H1 (cell line): ENCODE data around the gene HDAC10. TPM values are rescaled to one million over a fixed set of nuclear protein-coding genes. Genes with fewer than 3 reads are reported as not detected.

Experiments
- CTCF ChIA-PET: fragments of 300-600 bp; sonication (Branson Sonifier 250); formaldehyde crosslinking; loops from one replicate; lab custom pipeline; 2021; ENCODE audit not compliant: partially characterized antibody; lab: Charles Lee
- POLR2A ChIA-PET: fragments of 300-600 bp; sonication (Branson Sonifier 250); formaldehyde crosslinking; loops from one replicate; lab custom pipeline; 2021; ENCODE audit warnings: inconsistent platforms; ENCODE audit not compliant: partially characterized antibody; lab: Charles Lee
- DNase-seq, 2 experiments: peaks; one replicate each; pipeline versions ENCODE4 v3.0.0 to v3.0.0-alpha.2; 2010 to 2022; ENCODE audit warnings: low spot score in 2 of 2, low read depth in 1 of 2, mixed read lengths in 1 of 2
- FAIRE-seq: peaks from 2 replicates; lab custom pipeline; 2011; peaks lifted over from hg19 to GRCh38; lab: Jason Lieb, UNC
- H2AFZ ChIP-seq: 2 replicates; pipeline ENCODE4 v1.8.1; 2012; ENCODE audit warnings: low read length, inconsistent platforms
- H2AK5ac ChIP-seq: 2 replicates; pipeline ENCODE4 v1.6.1; 2013; ENCODE audit warnings: low read depth, low read length
- H2BK120ac ChIP-seq: replicated peaks from 2 replicates; pipeline ENCODE3; 2013; ENCODE audit warnings: low read depth, low read length, inconsistent platforms
- H2BK12ac ChIP-seq: 2 replicates; pipeline ENCODE4 v1.6.1; 2013; ENCODE audit warnings: low read depth, low read length
- H2BK15ac ChIP-seq: 2 replicates; pipeline ENCODE4 v1.6.1; 2013; ENCODE audit warnings: low read length
- H2BK20ac ChIP-seq: 2 replicates; pipeline ENCODE4 v1.6.1; 2013; ENCODE audit warnings: low read length
- H2BK5ac ChIP-seq: 2 replicates; pipeline ENCODE4 v1.6.1; 2013; ENCODE audit warnings: low read depth, low read length
- H3K14ac ChIP-seq: 2 replicates; pipeline ENCODE4 v1.6.1; 2013; ENCODE audit warnings: inconsistent platforms; ENCODE audit not compliant: insufficient read length
- H3K18ac ChIP-seq: 2 replicates; pipeline ENCODE4 v1.6.1; 2013; ENCODE audit warnings: low read length; ENCODE audit errors: extremely low read depth
- H3K23ac ChIP-seq: 2 replicates; pipeline ENCODE4 v1.6.1; 2013; ENCODE audit warnings: inconsistent platforms; ENCODE audit not compliant: insufficient read length
- H3K23me2 ChIP-seq: 2 replicates; pipeline ENCODE4 v1.6.1; 2013; ENCODE audit warnings: low read depth, low read length
- H3K27ac ChIP-seq: 2 replicates; pipeline ENCODE4 v1.6.1; 2011; ENCODE audit warnings: low read depth, low read length, inconsistent platforms
- H3K27me3 ChIP-seq, 4 experiments: replicated peaks in 1 of 4; 1 replicate in 1 of 4; 2 replicates in 3 of 4; pipeline versions ENCODE4 v1.6.1 to v1.8.1; 2011 to 2013; ENCODE audit warnings: low read length in 3 of 4, mild to moderate bottlenecking in 3 of 4, inconsistent platforms in 2 of 4, mixed read lengths in 2 of 4, moderate library complexity in 1 of 4; ENCODE audit not compliant: control insufficient read depth in 3 of 4, insufficient read depth in 3 of 4; ENCODE audit errors: extremely low read depth in 1 of 4
- H3K36me3 ChIP-seq, 4 experiments: 2 replicates each; pipeline versions ENCODE4 v1.6.1 to v1.8.1; 2011 to 2013; ENCODE audit warnings: mild to moderate bottlenecking in 4 of 4, low read length in 3 of 4, moderate library complexity in 2 of 4, control low read depth in 1 of 4, inconsistent platforms in 1 of 4; ENCODE audit not compliant: insufficient read depth in 4 of 4, control insufficient read depth in 2 of 4
- H3K4ac ChIP-seq: replicated peaks from 2 replicates; pipeline ENCODE3; 2013; ENCODE audit warnings: low read length, low read depth, mixed read lengths, inconsistent platforms; ENCODE audit not compliant: insufficient read length
- H3K4me1 ChIP-seq, 4 experiments: replicated peaks in 1 of 4; 1 replicate in 1 of 4; 2 replicates in 3 of 4; pipeline versions ENCODE4 v1.6.1 to v1.8.1; 2011 to 2013; ENCODE audit warnings: low read length in 3 of 4, inconsistent platforms in 2 of 4, mixed read lengths in 1 of 4; ENCODE audit not compliant: insufficient read depth in 4 of 4, control insufficient read depth in 3 of 4
- H3K4me2 ChIP-seq, 2 experiments: 2 replicates each; pipeline versions ENCODE4 v1.6.1 to v1.8.1; 2011 to 2013; ENCODE audit warnings: low read depth in 2 of 2, low read length in 2 of 2, control low read depth in 1 of 2, inconsistent platforms in 1 of 2, mild to moderate bottlenecking in 1 of 2; ENCODE audit not compliant: insufficient read depth in 1 of 2
- H3K4me3 ChIP-seq, 4 experiments: fragments of 200-600, 300-600 bp in 1 of 4; sonication (generic), shearing (Covaris generic), sonication (Bioruptor Twin) in 1 of 4; 2 replicates each; pipeline versions ENCODE4 v1.5.1 to v1.8.1; 2011 to 2016; ENCODE audit warnings: low read length in 4 of 4, low read depth in 3 of 4, control low read depth in 2 of 4, inconsistent platforms in 2 of 4, mild to moderate bottlenecking in 2 of 4, mixed read lengths in 1 of 4, moderate library complexity in 1 of 4; ENCODE audit not compliant: insufficient read depth in 2 of 4; ENCODE audit errors: extremely low read depth in 1 of 4
- H3K56ac ChIP-seq: replicated peaks from 2 replicates; pipeline ENCODE3; 2013; ENCODE audit warnings: low read depth, mild to moderate bottlenecking, mixed read lengths, low read length, inconsistent platforms; ENCODE audit not compliant: insufficient read length
- H3K79me1 ChIP-seq: 2 replicates; pipeline ENCODE4 v1.6.1; 2013; ENCODE audit warnings: low read depth, low read length, control low read depth
- H3K79me2 ChIP-seq, 2 experiments: 2 replicates each; pipeline versions ENCODE4 v1.6.1 to v1.8.1; 2012 to 2013; ENCODE audit warnings: low read length in 2 of 2, mild to moderate bottlenecking in 2 of 2, inconsistent platforms in 1 of 2; ENCODE audit not compliant: insufficient read depth in 2 of 2, control insufficient read depth in 1 of 2
- H3K9ac ChIP-seq, 4 experiments: replicated peaks in 1 of 4; 1 replicate in 1 of 4; 2 replicates in 3 of 4; pipeline versions ENCODE4 v1.6.1 to v1.8.1; 2011 to 2013; ENCODE audit warnings: low read depth in 3 of 4, low read length in 3 of 4, control low read depth in 2 of 4, mild to moderate bottlenecking in 2 of 4, moderate library complexity in 2 of 4, inconsistent platforms in 1 of 4; ENCODE audit errors: extremely low read depth in 1 of 4
- H3K9me3 ChIP-seq, 2 experiments: 2 replicates each; pipeline versions ENCODE4 v1.6.1 to v1.8.1; 2012 to 2013; ENCODE audit warnings: mild to moderate bottlenecking in 2 of 2, moderate library complexity in 2 of 2, control low read depth in 1 of 2, inconsistent platforms in 1 of 2, low read depth in 1 of 2, low read length in 1 of 2, mixed read lengths in 1 of 2; ENCODE audit not compliant: insufficient read depth in 2 of 2
- H4K20me1 ChIP-seq, 2 experiments: replicated peaks in 1 of 2; 2 replicates each; pipeline versions ENCODE3 to v1.8.1; 2011 to 2013; ENCODE audit warnings: inconsistent platforms in 2 of 2, low read length in 2 of 2, mild to moderate bottlenecking in 1 of 2; ENCODE audit not compliant: insufficient read depth in 2 of 2, control insufficient read depth in 1 of 2
- H4K5ac ChIP-seq: 2 replicates; pipeline ENCODE4 v1.6.1; 2013; ENCODE audit warnings: low read length, low read depth, mixed read lengths, inconsistent platforms; ENCODE audit not compliant: insufficient read length
- H4K8ac ChIP-seq: 2 replicates; pipeline ENCODE4 v1.8.0; 2013; ENCODE audit warnings: mild to moderate bottlenecking, moderate library complexity, low read length, inconsistent platforms; ENCODE audit not compliant: insufficient read depth; ENCODE audit errors: extremely low read depth
- H4K91ac ChIP-seq: replicated peaks from 2 replicates; pipeline ENCODE3; 2013; ENCODE audit warnings: low read length, mixed read lengths, inconsistent platforms; ENCODE audit not compliant: insufficient read length
- ASH2L ChIP-seq: fragments of 200-600, 300-600 bp; sonication (generic); IDR thresholded peaks from one replicate; pipeline ENCODE4 v1.7.1; 2017; ENCODE audit warnings: low read length
- BACH1 ChIP-seq: IDR thresholded peaks from 2 replicates; pipeline ENCODE4 v1.6.1; 2012; ENCODE audit warnings: low read length, improper control_type of control experiment
- CTBP2 ChIP-seq: IDR thresholded peaks from 2 replicates; pipeline ENCODE4 v1.7.0; 2011; ENCODE audit warnings: borderline replicate concordance, mild to moderate bottlenecking, moderate library complexity, mixed read lengths, low read length; ENCODE audit not compliant: insufficient read depth, insufficient read length
- GABPA ChIP-seq: IDR thresholded peaks from 2 replicates; pipeline ENCODE4 v1.6.1; 2011; ENCODE audit warnings: mild to moderate bottlenecking, low read length, moderate library complexity, borderline replicate concordance; ENCODE audit not compliant: insufficient read depth
- GTF2F1 ChIP-seq: IDR thresholded peaks from 2 replicates; pipeline ENCODE4 v1.6.1; 2012; ENCODE audit warnings: low read depth, low read length, improper control_type of control experiment, borderline replicate concordance
- PHF8 ChIP-seq: fragments of 200-600 bp; sonication (generic); conservative IDR thresholded peaks from 2 replicates; pipeline ENCODE4 v1.7.1; 2012; ENCODE audit warnings: low read depth, mild to moderate bottlenecking, inconsistent platforms, low read length, moderate library complexity
- RNF2 ChIP-seq: fragments of 200-900, 300-1000 bp; sonication (generic); IDR thresholded peaks from 2 replicates; pipeline ENCODE4 v1.7.1; 2016; ENCODE audit warnings: borderline replicate concordance, low read depth, mild to moderate bottlenecking, antibody characterized with exemption, low read length; ENCODE audit not compliant: poor library complexity, severe bottlenecking; ENCODE audit errors: missing control alignments
- WGBS, 2 experiments: shearing (Covaris generic) in 1 of 2; methylation state at CpG; one replicate each; pipeline versions ENCODE4 v1.1.6 to v1.1.7; 2013 to 2015; ENCODE audit warnings: low lambda C conversion rate in 2 of 2, mixed read lengths in 2 of 2, inconsistent platforms in 1 of 2, low coverage in 1 of 2, missing lambda C conversion rate in 1 of 2; ENCODE audit not compliant: insufficient replicate concordance in 2 of 2, insufficient coverage in 1 of 2, insufficient read length in 1 of 2; ENCODE audit errors: extremely low coverage in 1 of 2, missing lambda C conversion rate in 1 of 2; 5-methylcytosine and 5-hydroxymethylcytosine counted together
- polyA plus RNA-seq, 7 experiments: library from polyadenylated mRNA; depleted of rRNA in 3 of 7; stranded (reverse) in 5 of 7; unstranded in 2 of 7; fragments of >200 nt in 5 of 7; fragments of 200-250 nt in 2 of 7; gene quantifications; 1 replicate in 5 of 7; 2 replicates in 1 of 7; 4 replicates in 1 of 7; pipeline versions ENCODE4 v1.2.1 to v1.2.3, GENCODE V29; 2011 to 2013; ENCODE audit warnings: missing spikeins in 2 of 7, mixed read lengths in 2 of 7
- total RNA-seq: library from RNA; stranded (reverse); fragmentation: NEBNext Ultra II Directional; extraction: Animal tissue kit (Norgen Biotek cat#: 25700); gene quantifications from 2 replicates; pipeline ENCODE4 v1.2.1, GENCODE V29; 2021
- TF ChIP-seq, protein P1 (sequence below): IDR thresholded peaks from 2 replicates; pipeline ENCODE4 v1.6.1; 2011; ENCODE audit warnings: low read length, improper control_type of control experiment
- TF ChIP-seq, protein P2 (sequence below): IDR thresholded peaks from 2 replicates; pipeline ENCODE4 v1.6.1; 2012; ENCODE audit warnings: inconsistent platforms

The HDAC10 gene
- total and polyA plus RNA-seq, 2 of the 8 experiments (the other 6 are each of a cell fraction or from before 2014, with no cell fraction given): 11.2 to 26.4 TPM

DNA sequence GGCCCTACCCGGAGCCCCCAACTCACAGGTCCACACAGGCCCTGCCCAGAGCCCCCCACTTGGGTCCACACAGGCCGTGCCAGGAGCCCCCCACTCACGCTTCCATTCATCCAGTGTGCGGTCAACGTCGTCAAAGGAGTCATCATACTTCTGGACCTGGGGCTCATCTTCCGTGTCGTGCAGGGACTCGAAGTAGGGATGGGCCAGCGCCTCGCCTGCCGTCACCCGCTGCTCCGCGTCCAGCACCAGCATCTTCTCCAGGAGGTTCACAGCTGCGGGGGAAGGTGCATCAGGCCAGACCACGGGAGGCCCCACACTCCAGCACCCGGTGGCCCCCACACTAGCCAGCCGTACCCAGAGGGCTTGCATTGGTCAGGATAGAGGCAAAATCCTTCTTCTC is 4.0 kb upstream of the HDAC10 start:
- peaks cover 0 to 2% (median 1%) of the 10 kb centered on the region in 4 experiments; a peak in 3 of 7 replicates for H3K27me3 ChIP-seq
- no peak overlapping the region for H2AFZ ChIP-seq
- H3K14ac ChIP-seq: no peak overlapping the region
- no peak overlapping the region for H2BK12ac ChIP-seq
- no peak overlapping the region for H3K23ac ChIP-seq
- H3K27ac ChIP-seq: no peak overlapping the region
- no peaks in the 10 kb centered on the region for H3K79me2 ChIP-seq
- no peak overlapping the region for H2BK120ac ChIP-seq
- no peaks in the 10 kb centered on the region for H3K36me3 ChIP-seq
- CTCF ChIA-PET: interaction anchor here (1.3 to 1.4 kb wide), 2 partner anchors 85 to 87 kb away, joined by 3 to 7 read pairs; no protein-coding TSS in a partner anchor
- no peak overlapping the region for H3K18ac ChIP-seq
- H3K79me1 ChIP-seq: no peaks in the 10 kb centered on the region
- peaks cover 3 to 11% of the 10 kb centered on the region in 2 experiments for H4K20me1 ChIP-seq
- H3K4me3 ChIP-seq: no peak overlapping the region
- peaks cover 0 to 5% (median 4%) of the 10 kb centered on the region in 4 experiments; a peak in 6 of 7 replicates for H3K4me1 ChIP-seq
- POLR2A ChIA-PET: interaction anchor here (0.7 kb wide), 1 partner anchor 18 kb away, joined by 3 read pairs; no protein-coding TSS in a partner anchor
- FAIRE-seq: no peak
- H2AK5ac ChIP-seq: no peak overlapping the region
- no peaks in the 10 kb centered on the region for H3K9me3 ChIP-seq
- no peak overlapping the region; the same call in 1 of the 2 replicates for H4K8ac ChIP-seq
- no peak overlapping the region for H2BK5ac ChIP-seq
- H3K4me2 ChIP-seq: no peak overlapping the region
- H4K5ac ChIP-seq: no peak overlapping the region
- H3K4ac ChIP-seq: no peak overlapping the region
- no peak overlapping the region for H4K91ac ChIP-seq
- no peak for DNase-seq
- H2BK20ac ChIP-seq: no peak overlapping the region
- no peak for TF ChIP-seq CTBP2
- TF ChIP-seq, protein P1, sequence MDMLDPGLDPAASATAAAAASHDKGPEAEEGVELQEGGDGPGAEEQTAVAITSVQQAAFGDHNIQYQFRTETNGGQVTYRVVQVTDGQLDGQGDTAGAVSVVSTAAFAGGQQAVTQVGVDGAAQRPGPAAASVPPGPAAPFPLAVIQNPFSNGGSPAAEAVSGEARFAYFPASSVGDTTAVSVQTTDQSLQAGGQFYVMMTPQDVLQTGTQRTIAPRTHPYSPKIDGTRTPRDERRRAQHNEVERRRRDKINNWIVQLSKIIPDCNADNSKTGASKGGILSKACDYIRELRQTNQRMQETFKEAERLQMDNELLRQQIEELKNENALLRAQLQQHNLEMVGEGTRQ: no peak
- TF ChIP-seq RNF2: no peak
- no peak for TF ChIP-seq ASH2L
- TF ChIP-seq GTF2F1: no peak
- no peak for TF ChIP-seq GABPA
- TF ChIP-seq, protein P2, sequence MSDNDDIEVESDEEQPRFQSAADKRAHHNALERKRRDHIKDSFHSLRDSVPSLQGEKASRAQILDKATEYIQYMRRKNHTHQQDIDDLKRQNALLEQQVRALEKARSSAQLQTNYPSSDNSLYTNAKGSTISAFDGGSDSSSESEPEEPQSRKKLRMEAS: no peak
- no peak for TF ChIP-seq PHF8
- no peak for TF ChIP-seq BACH1
- H2BK15ac ChIP-seq: no peak overlapping the region
- no peak overlapping the region for H3K9ac ChIP-seq
- H3K23me2 ChIP-seq: peaks cover 12% of the 10 kb centered on the region
- no peak overlapping the region for H3K56ac ChIP-seq
- WGBS, 2 experiments: 88% methylated on average over 19 of the region's 19 CpGs; no CpG with 5 or more reads in 1 of the 2 experiments
